HepG2 (cell line): Measurements from ENCODE around the gene NRP1. TPM values are rescaled to one million over a fixed set of nuclear protein-coding genes. Genes with fewer than 3 reads are reported as not detected.
A peak's percentile ranks its signal among the peaks of the same experiment; 100 is the strongest.

Source experiments
- ATAC-seq: fragments of 200-7000 bp; cut with Tn5 transposase; 3 replicates; pipeline ENCODE4 v1.9.1; 2020; ENCODE audit warnings: mild to moderate bottlenecking, moderate library complexity
- BruUV-seq: library from RNA; stranded (reverse); fragments of 400-500 nt; replicated peaks from 2 replicates; lab custom pipeline; 2021; lab: Mats Ljungman, UMichigan
- CTCF ChIA-PET: fragments of 300-600 bp; formaldehyde crosslinking; extraction: SDS; loops from one replicate; lab custom pipeline; 2021; ENCODE audit warnings: low total read pairs, inconsistent platforms, low intra/inter-chr PET ratio; lab: Yijun Ruan, JAX
- POLR2A ChIA-PET: fragments of 350-600 bp; sonication (Branson Sonifier 250); formaldehyde crosslinking; loops from one replicate; lab custom pipeline; 2020; ENCODE audit warnings: antibody characterized with exemption, inconsistent platforms; lab: Yijun Ruan, JAX
- DNase-seq: peaks from one replicate; pipeline ENCODE4 v3.0.0-alpha.2; 2015; ENCODE audit warnings: low spot score
- FAIRE-seq: peaks from 3 replicates; lab custom pipeline; 2011; peaks lifted over from hg19 to GRCh38; lab: Jason Lieb, UNC
- H2AFZ ChIP-seq: one replicate; pipeline ENCODE4 v1.6.1; 2011; ENCODE audit warnings: low read length, inconsistent platforms
- H3K27ac ChIP-seq: fragments of 300-600 bp; 3 replicates; pipeline ENCODE4 v1.8.0; 2011; ENCODE audit warnings: mixed run types, mild to moderate bottlenecking, mixed read lengths, low read length, inconsistent platforms; ENCODE audit not compliant: insufficient read depth; ENCODE audit errors: extremely low read length
- H3K27me3 ChIP-seq, 2 experiments: fragments of 200-600 bp in 1 of 2; 2 replicates in 1 of 2; 3 replicates in 1 of 2; pipeline versions ENCODE4 v1.6.0 to v1.8.0; 2011; ENCODE audit warnings: low read length in 2 of 2, mild to moderate bottlenecking in 2 of 2, moderate library complexity in 2 of 2, inconsistent platforms in 1 of 2; ENCODE audit not compliant: insufficient read depth in 2 of 2, control insufficient read depth in 1 of 2
- H3K36me3 ChIP-seq, 2 experiments: fragments of 200-600 bp in 1 of 2; replicated peaks in 1 of 2; 2 replicates in 1 of 2; 3 replicates in 1 of 2; pipeline versions ENCODE4 v1.5.1 to v1.8.0; 2011; ENCODE audit warnings: low read length in 2 of 2, inconsistent platforms in 1 of 2; ENCODE audit not compliant: insufficient read depth in 2 of 2, control insufficient read depth in 1 of 2
- H3K4me1 ChIP-seq: 2 replicates; pipeline ENCODE4 v1.5.1; 2012; ENCODE audit warnings: low read length, inconsistent platforms; ENCODE audit not compliant: insufficient read depth
- H3K4me2 ChIP-seq: 2 replicates; pipeline ENCODE4 v1.6.0; 2011; ENCODE audit warnings: low read depth, low read length, inconsistent platforms
- H3K4me3 ChIP-seq, 3 experiments: fragments of 200-600 bp in 1 of 3; sonication (generic), shearing (Covaris generic) in 1 of 3; replicated peaks in 1 of 3; 2 replicates each; pipeline ENCODE4 v1.5.1; 2011 to 2016; ENCODE audit warnings: low read length in 3 of 3, inconsistent platforms in 2 of 3, low read depth in 2 of 3, mild to moderate bottlenecking in 2 of 3, control low read depth in 1 of 3, mixed read lengths in 1 of 3; ENCODE audit not compliant: insufficient read depth in 1 of 3
- H3K79me2 ChIP-seq: one replicate; pipeline ENCODE4 v1.6.1; 2011; ENCODE audit warnings: low read length, inconsistent platforms; ENCODE audit not compliant: insufficient read depth
- H3K9ac ChIP-seq: 2 replicates; pipeline ENCODE4 v1.6.0; 2011; ENCODE audit warnings: mild to moderate bottlenecking, low read depth, low read length, inconsistent platforms; ENCODE audit not compliant: insufficient read depth
- H3K9me3 ChIP-seq: 2 replicates; pipeline ENCODE4 v1.5.1; 2012; ENCODE audit warnings: mild to moderate bottlenecking, low read length
- H4K20me1 ChIP-seq: 2 replicates; pipeline ENCODE4 v1.6.0; 2011; ENCODE audit warnings: inconsistent platforms, mild to moderate bottlenecking, low read length, moderate library complexity; ENCODE audit not compliant: insufficient read depth
- FOXA3 ChIP-seq: IDR thresholded peaks from 2 replicates; pipeline ENCODE4 v1.6.1; 2016; ENCODE audit warnings: missing genetic modification reagents, missing compliant biosample characterization
- HMG20B ChIP-seq: conservative IDR thresholded peaks from 2 replicates; pipeline ENCODE4 v1.6.1; 2016; ENCODE audit warnings: missing genetic modification reagents, missing compliant biosample characterization
- KMT2B ChIP-seq: IDR thresholded peaks from 2 replicates; pipeline ENCODE4 v1.6.1; 2016; ENCODE audit warnings: missing genetic modification reagents, missing compliant biosample characterization
- MZF1 ChIP-seq: sonication (generic); formaldehyde crosslinking; IDR thresholded peaks from 2 replicates; pipeline ENCODE4 v1.8.1; 2023; ENCODE audit warnings: mild to moderate bottlenecking, missing genetic modification reagents, borderline replicate concordance
- NFE2 ChIP-seq: sonication (generic); formaldehyde crosslinking; IDR thresholded peaks from 2 replicates; pipeline ENCODE4 v1.4.0; 2020; ENCODE audit warnings: missing genetic modification reagents
- PCBP1 ChIP-seq: fragments of 200-400 bp; formaldehyde crosslinking; IDR thresholded peaks from 2 replicates; pipeline ENCODE4 v1.6.1; 2017; ENCODE audit warnings: mild to moderate bottlenecking, low read depth, low read length, borderline replicate concordance
- ZFP36L2 ChIP-seq: sonication (generic); formaldehyde crosslinking; IDR thresholded peaks from 2 replicates; pipeline ENCODE4 v1.4.0; 2020; ENCODE audit warnings: missing genetic modification reagents
- ZNF225 ChIP-seq: sonication (generic); formaldehyde crosslinking; IDR thresholded peaks from 2 replicates; pipeline ENCODE4 v1.4.0; 2020; ENCODE audit warnings: mild to moderate bottlenecking, missing genetic modification reagents
- ZNF570 ChIP-seq: sonication (generic); formaldehyde crosslinking; IDR thresholded peaks from 2 replicates; pipeline ENCODE4 v1.4.0; 2020; ENCODE audit warnings: mild to moderate bottlenecking, missing genetic modification reagents, borderline replicate concordance
- ZNF605 ChIP-seq: sonication (generic); formaldehyde crosslinking; IDR thresholded peaks from 2 replicates; pipeline ENCODE4 v1.8.0; 2022; ENCODE audit warnings: mild to moderate bottlenecking, missing genetic modification reagents
- WGBS: methylation state at CpG from one replicate; pipeline ENCODE4 v1.1.6; 2017; ENCODE audit warnings: low lambda C conversion rate; 5-methylcytosine and 5-hydroxymethylcytosine counted together
- in situ Hi-C: cut with HindIII; loops from 2 replicates; pipeline ENCODE4 v1.10.0; 2017; ENCODE audit warnings: low pct_unique_long_range_greater_than_20kb; ENCODE audit not compliant: extremely low pct_ligation_motif_present
- intact Hi-C: fragments of 100-400 bp; cut with micrococcal nuclease; formaldehyde crosslinking; loops from one replicate; pipeline ENCODE4 v1.10.0; 2022; ENCODE audit not compliant: unreplicated experiment
- polyA plus RNA-seq, 8 experiments: library from polyadenylated mRNA; depleted of rRNA in 3 of 8; stranded (reverse) in 7 of 8; unstranded in 1 of 8; fragments of >200 nt; fragmentation: Illumina TruSeq in 4 of 8; extraction: Trizol in 4 of 8; gene quantifications; 2 replicates each; pipeline versions ENCODE4 v1.2.1 to v1.2.3, GENCODE V29; 2011 to 2016; ENCODE audit warnings: low read depth in 4 of 8, missing spikeins in 1 of 8, mixed read lengths in 1 of 8; ENCODE audit not compliant: insufficient read depth in 1 of 8
- total RNA-seq, 5 experiments: library from RNA; depleted of rRNA; stranded (reverse); fragments of >200 nt; fragmentation: Illumina TruSeq; extraction: Trizol; gene quantifications; 2 replicates each; pipeline ENCODE4 v1.2.3, GENCODE V29; 2016; ENCODE audit warnings: low read depth in 1 of 5
- TF ChIP-seq, protein P1 (sequence below): sonication (generic); formaldehyde crosslinking; IDR thresholded peaks from 2 replicates; pipeline ENCODE4 v1.9.0; 2021; ENCODE audit warnings: missing genetic modification reagents, borderline replicate concordance
- TF ChIP-seq, protein P2 (sequence below): sonication (generic); formaldehyde crosslinking; IDR thresholded peaks from 2 replicates; pipeline ENCODE4 v1.9.0; 2022; ENCODE audit warnings: low read depth, missing genetic modification reagents
- TF ChIP-seq, protein P3 (sequence below): sonication (generic); formaldehyde crosslinking; IDR thresholded peaks from 2 replicates; pipeline ENCODE4 v1.4.0; 2020; ENCODE audit warnings: missing genetic modification reagents
- TF ChIP-seq, protein P4 (sequence below): sonication (generic); formaldehyde crosslinking; IDR thresholded peaks from 2 replicates; pipeline ENCODE4 v1.4.0; 2020; ENCODE audit warnings: mild to moderate bottlenecking, missing genetic modification reagents, borderline replicate concordance

NRP1 gene
- total and polyA plus RNA-seq, 2 of the 13 experiments (the other 11 are each of a cell fraction or from before 2014, with no cell fraction given): 5.3 to 5.8 TPM

DNA sequence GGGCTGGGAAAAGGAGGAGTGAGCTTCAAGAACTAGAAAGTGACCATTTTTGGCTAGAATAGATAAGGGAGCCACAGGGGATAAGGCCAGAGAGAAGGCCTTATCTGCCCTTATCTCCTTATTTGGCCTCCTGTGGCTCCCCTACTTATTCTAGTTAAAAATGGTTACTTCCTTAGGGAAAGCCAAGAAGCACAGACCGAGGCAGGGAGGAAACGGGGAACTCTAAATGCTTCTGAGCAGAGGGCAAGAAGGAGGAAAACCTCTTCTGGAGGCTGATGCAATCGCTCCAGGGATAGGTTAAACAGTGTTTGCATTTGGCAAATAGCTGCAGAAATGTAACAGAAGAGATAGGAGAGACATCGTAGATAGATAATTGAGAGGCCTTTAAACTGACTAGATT lies 18.6 kb downstream of the NRP1 start:
- no TSS peak for BruUV-seq
- no peaks in the 10 kb centered on the region for H3K79me2 ChIP-seq
- 58% methylated on average over 4 of the region's 4 CpGs for WGBS
- H3K9ac ChIP-seq: no peak overlapping the region
- FAIRE-seq (no peak), ATAC-seq (peak; percentile 38; the same call in 1 of the 3 replicates), DNase-seq (no peak)
- intact Hi-C loops (no loop called here), in situ Hi-C loops (loop anchor here (5.0 kb wide), 1 partner anchor 129 kb away; no protein-coding TSS in a partner anchor)
- ChIA-PET POLR2A (no interaction called here), CTCF (no interaction called here)
- H3K4me2 ChIP-seq: 0 out of 2 replicates have a peak overlapping the region, but pooled peaks have one; percentile 4
- H3K4me3 ChIP-seq: no peak overlapping the region
- H3K27ac ChIP-seq: no peak overlapping the region
- H3K27me3 ChIP-seq: no peaks in the 10 kb centered on the region
- 0 out of 5 replicates have a peak, but pooled peaks cover 0 to 1% of the 10 kb centered on the region in 2 experiments for H3K36me3 ChIP-seq
- H3K4me1 ChIP-seq: peaks cover 19% of the 10 kb centered on the region
- H4K20me1 ChIP-seq: no peaks in the 10 kb centered on the region
- H3K9me3 ChIP-seq: no peaks in the 10 kb centered on the region
- no peak overlapping the region for H2AFZ ChIP-seq
- no peak for TF ChIP-seq ZFP36L2 (CRISPR knock-in tag)
- TF ChIP-seq, protein P1, sequence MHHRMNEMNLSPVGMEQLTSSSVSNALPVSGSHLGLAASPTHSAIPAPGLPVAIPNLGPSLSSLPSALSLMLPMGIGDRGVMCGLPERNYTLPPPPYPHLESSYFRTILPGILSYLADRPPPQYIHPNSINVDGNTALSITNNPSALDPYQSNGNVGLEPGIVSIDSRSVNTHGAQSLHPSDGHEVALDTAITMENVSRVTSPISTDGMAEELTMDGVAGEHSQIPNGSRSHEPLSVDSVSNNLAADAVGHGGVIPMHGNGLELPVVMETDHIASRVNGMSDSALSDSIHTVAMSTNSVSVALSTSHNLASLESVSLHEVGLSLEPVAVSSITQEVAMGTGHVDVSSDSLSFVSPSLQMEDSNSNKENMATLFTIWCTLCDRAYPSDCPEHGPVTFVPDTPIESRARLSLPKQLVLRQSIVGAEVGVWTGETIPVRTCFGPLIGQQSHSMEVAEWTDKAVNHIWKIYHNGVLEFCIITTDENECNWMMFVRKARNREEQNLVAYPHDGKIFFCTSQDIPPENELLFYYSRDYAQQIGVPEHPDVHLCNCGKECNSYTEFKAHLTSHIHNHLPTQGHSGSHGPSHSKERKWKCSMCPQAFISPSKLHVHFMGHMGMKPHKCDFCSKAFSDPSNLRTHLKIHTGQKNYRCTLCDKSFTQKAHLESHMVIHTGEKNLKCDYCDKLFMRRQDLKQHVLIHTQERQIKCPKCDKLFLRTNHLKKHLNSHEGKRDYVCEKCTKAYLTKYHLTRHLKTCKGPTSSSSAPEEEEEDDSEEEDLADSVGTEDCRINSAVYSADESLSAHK (CRISPR knock-in tag): no peak
- no peak for TF ChIP-seq NFE2 (CRISPR knock-in tag)
- TF ChIP-seq KMT2B: no peak
- no peak for TF ChIP-seq MZF1 (CRISPR knock-in tag)
- no peak for TF ChIP-seq ZNF605
- TF ChIP-seq HMG20B: no peak
- peak; percentile 47; the same call in 1 of the 2 replicates for TF ChIP-seq FOXA3
- no peak for TF ChIP-seq ZNF225 (CRISPR knock-in tag)
- TF ChIP-seq, protein P2, sequence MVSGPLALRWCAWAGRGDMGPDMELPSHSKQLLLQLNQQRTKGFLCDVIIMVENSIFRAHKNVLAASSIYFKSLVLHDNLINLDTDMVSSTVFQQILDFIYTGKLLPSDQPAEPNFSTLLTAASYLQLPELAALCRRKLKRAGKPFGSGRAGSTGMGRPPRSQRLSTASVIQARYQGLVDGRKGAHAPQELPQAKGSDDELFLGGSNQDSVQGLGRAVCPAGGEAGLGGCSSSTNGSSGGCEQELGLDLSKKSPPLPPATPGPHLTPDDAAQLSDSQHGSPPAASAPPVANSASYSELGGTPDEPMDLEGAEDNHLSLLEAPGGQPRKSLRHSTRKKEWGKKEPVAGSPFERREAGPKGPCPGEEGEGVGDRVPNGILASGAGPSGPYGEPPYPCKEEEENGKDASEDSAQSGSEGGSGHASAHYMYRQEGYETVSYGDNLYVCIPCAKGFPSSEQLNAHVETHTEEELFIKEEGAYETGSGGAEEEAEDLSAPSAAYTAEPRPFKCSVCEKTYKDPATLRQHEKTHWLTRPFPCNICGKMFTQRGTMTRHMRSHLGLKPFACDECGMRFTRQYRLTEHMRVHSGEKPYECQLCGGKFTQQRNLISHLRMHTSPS (CRISPR knock-in tag): no peak
- TF ChIP-seq PCBP1: no peak
- TF ChIP-seq ZNF570 (CRISPR knock-in tag): no peak
- TF ChIP-seq, protein P3, sequence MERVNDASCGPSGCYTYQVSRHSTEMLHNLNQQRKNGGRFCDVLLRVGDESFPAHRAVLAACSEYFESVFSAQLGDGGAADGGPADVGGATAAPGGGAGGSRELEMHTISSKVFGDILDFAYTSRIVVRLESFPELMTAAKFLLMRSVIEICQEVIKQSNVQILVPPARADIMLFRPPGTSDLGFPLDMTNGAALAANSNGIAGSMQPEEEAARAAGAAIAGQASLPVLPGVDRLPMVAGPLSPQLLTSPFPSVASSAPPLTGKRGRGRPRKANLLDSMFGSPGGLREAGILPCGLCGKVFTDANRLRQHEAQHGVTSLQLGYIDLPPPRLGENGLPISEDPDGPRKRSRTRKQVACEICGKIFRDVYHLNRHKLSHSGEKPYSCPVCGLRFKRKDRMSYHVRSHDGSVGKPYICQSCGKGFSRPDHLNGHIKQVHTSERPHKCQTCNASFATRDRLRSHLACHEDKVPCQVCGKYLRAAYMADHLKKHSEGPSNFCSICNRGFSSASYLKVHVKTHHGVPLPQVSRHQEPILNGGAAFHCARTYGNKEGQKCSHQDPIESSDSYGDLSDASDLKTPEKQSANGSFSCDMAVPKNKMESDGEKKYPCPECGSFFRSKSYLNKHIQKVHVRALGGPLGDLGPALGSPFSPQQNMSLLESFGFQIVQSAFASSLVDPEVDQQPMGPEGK (CRISPR knock-in tag): no peak
- TF ChIP-seq, protein P4, sequence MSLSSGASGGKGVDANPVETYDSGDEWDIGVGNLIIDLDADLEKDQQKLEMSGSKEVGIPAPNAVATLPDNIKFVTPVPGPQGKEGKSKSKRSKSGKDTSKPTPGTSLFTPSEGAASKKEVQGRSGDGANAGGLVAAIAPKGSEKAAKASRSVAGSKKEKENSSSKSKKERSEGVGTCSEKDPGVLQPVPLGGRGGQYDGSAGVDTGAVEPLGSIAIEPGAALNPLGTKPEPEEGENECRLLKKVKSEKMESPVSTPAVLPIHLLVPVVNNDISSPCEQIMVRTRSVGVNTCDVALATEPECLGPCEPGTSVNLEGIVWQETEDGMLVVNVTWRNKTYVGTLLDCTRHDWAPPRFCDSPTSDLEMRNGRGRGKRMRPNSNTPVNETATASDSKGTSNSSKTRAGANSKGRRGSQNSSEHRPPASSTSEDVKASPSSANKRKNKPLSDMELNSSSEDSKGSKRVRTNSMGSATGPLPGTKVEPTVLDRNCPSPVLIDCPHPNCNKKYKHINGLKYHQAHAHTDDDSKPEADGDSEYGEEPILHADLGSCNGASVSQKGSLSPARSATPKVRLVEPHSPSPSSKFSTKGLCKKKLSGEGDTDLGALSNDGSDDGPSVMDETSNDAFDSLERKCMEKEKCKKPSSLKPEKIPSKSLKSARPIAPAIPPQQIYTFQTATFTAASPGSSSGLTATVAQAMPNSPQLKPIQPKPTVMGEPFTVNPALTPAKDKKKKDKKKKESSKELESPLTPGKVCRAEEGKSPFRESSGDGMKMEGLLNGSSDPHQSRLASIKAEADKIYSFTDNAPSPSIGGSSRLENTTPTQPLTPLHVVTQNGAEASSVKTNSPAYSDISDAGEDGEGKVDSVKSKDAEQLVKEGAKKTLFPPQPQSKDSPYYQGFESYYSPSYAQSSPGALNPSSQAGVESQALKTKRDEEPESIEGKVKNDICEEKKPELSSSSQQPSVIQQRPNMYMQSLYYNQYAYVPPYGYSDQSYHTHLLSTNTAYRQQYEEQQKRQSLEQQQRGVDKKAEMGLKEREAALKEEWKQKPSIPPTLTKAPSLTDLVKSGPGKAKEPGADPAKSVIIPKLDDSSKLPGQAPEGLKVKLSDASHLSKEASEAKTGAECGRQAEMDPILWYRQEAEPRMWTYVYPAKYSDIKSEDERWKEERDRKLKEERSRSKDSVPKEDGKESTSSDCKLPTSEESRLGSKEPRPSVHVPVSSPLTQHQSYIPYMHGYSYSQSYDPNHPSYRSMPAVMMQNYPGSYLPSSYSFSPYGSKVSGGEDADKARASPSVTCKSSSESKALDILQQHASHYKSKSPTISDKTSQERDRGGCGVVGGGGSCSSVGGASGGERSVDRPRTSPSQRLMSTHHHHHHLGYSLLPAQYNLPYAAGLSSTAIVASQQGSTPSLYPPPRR (CRISPR knock-in tag): no peak
